ENCODE measurements around the gene UROC1.

DNA sequence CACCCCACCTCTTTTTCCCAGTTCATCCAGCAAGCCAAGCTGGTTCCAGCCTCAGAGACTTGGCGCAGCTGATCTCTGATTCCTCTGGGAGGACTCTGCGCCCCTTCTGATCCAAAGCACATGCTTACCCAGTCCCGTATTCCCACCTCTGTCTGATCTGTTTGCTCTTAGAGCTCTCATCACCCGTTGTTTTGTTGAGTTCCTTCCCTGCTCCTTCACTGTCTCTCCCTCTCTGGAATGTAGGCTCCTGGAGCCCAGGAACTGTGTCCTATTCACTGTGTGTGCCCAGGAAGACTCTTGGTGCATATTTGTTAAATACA lies 40.6 kb downstream of the UROC1 start:
- TF ChIP-seq CTCF (IDR thresholded peaks at IDR 0.05) (no peak), POLR2AphosphoS5 (IDR thresholded peaks at IDR 0.05) (no peak), POLR2A (IDR thresholded peaks at IDR 0.05) (no peak)

Measured in breast epithelium (tissue), 3 donors.